ENCODE measurements around the gene NCOA3. TPM values are rescaled to one million over a fixed set of nuclear protein-coding genes. Genes with fewer than 3 reads are reported as not detected.

Gene NCOA3
- total RNA-seq, 2 donors from 2014 or later: 55.4 to 58.2 TPM

DNA sequence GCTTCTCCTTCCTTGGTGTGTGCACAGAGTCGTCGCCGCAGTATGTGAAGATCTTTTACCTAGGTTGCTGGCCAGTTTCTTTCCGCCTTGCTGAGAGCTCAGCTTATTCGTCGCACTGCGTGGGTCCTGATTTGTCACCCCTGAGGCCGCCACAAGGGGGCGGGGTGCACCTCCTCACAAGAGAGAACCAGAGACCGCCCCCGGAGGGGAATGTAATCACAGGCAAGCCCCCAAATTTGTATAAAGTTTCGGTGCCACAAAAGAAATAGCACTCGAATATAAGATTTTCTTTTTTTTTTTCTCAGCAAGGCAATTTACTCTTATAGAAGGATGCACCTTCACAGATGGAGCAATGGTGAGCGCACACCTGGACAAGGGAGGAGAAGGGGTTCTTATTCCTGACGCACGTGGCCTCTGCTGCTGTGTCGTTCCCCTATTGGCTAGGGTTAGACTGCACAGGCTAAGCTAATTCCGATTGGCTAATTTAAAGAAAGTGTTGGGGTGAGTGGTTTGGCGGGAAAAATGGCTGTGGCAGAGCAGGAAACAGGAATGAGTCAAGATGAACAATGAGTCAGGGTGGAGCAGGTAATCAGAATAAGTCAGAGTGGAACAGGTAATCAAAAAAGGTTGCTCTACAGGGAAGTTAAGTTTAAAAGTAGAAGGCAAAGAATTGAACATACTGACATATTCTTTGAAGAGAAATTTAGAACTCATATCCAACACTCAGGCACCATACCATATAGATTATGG lies 19.5 kb downstream of the NCOA3 start:
- H3K9me3 ChIP-seq (ENCODE audit: control insufficient read depth, low read length, poor library complexity, severe bottlenecking): peaks cover 6% of the 10 kb centered on the region
- Mint-ChIP-seq H3K27ac (no peak overlapping the region), H3K4me3 (no peak overlapping the region), H3K36me3 (ENCODE audit: low read depth) (peaks cover 3% of the 10 kb centered on the region), H3K4me1 (peaks cover 15% of the 10 kb centered on the region), H3K27me3 (no peaks in the 10 kb centered on the region)
- DNase-seq: no peak
- ATAC-seq: no peak

DNA sequence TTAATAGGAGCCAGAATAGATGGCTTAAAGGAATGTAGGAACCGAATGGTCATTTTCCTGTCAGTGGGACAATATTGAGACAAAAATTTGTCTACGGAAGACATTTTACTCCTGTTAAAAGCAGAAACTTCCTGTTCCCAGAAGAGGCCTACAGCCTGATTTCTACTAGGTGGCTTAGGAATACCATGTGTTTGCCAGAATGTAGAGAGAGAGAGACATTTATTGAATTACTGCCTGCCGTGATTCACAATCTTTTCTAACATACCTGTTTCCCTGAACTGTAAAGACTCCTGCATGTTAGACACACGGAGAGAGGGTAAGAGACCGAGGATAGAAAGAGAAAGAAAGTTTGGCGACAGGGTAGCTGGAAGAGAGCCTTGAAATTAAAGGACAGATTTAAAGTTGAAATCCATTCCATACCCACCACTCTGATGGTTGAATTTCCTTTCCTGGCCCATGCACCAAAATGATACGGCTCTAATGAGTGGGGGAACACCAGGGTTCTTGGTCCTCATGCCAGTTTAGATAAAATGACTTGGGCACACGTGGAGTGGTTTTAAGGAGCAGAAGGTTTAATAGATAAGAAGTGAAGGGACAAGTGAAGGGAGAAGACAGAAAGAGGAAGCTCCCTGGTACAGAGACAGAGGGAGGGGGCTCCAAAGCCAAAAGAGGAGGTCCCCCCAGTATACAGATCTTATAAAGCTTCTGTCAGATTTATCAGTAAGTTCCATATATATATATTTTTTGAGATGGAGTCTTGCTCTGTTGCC lies 22.5 kb downstream of the NCOA3 start:
- peaks cover 6% of the 10 kb centered on the region for H3K9me3 ChIP-seq (ENCODE audit: control insufficient read depth, low read length, poor library complexity, severe bottlenecking)
- ATAC-seq (no peak), DNase-seq (no peak)
- Mint-ChIP-seq H3K4me1 (peaks cover 15% of the 10 kb centered on the region), H3K27ac (peak overlapping the region; percentile 24), H3K36me3 (ENCODE audit: low read depth) (peaks cover 3% of the 10 kb centered on the region), H3K4me3 (peak overlapping the region; percentile 9), H3K27me3 (no peaks in the 10 kb centered on the region)

DNA sequence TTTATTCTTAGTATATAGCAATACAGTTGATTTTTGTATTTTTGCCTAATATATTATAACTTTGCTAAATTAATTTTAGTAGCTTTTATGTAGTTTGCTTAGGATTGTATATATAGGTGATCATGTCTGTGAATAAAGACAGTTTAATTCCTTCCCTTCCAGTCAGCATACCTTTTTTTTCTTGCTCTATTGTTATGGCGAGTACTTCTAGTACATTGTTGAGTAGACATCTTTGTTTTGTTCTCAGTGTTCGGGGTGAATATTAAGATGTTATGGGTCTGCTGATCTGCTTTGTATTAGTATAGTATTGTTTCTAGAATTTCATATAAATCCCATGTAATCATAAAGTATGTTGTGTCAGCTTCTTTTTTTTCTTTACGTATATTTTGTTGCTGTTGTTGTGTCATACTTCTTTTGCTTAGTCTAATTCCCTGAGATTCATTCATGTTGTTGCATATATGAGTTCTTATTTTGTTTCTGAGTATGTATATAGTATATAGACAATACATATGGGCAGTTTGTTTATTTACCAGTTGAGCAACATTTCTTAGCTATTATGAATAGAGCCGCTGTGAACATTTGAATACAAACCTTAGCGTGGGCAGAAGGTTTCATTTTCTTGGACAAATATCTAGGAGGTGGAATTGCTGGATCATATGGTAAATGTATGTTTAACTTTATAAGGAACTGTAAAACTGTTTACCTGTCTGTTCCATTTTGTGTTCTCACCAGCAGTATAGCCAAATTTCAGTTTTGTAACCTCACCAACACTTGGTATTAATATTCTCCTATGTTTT lies 25.5 kb downstream of the NCOA3 start:
- ATAC-seq (no peak), DNase-seq (no peak)
- Mint-ChIP-seq H3K27ac (no peak overlapping the region), H3K4me1 (peaks cover 29% of the 10 kb centered on the region), H3K4me3 (no peak overlapping the region), H3K36me3 (ENCODE audit: low read depth) (peaks cover 9% of the 10 kb centered on the region), H3K27me3 (no peaks in the 10 kb centered on the region)
- H3K9me3 ChIP-seq (ENCODE audit: control insufficient read depth, low read length, poor library complexity, severe bottlenecking): no peaks in the 10 kb centered on the region

DNA sequence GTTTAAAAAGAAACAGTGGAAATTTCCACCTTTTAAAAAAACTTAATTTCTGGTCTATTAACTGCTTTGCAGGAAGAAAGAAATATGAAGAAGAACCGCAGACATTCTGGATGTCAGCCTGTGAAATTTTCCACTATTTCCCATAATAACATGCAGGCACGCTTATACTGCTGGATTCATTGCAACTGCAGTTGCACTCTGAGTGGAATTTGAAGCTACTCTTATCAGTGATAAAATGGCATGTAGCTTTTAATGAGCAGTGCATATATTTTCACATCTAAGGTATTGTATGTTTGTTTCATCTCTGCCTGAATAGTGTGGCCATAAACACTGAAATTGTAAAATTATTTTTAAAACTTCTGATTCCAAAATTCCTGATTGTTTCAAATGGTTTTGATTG lies 28.2 kb downstream of the NCOA3 start:
- ATAC-seq: no peak
- H3K4me3 Mint-ChIP-seq: no peak overlapping the region
- no peaks in the 10 kb centered on the region for H3K9me3 ChIP-seq (ENCODE audit: control insufficient read depth, low read length, poor library complexity, severe bottlenecking)
- no peak for DNase-seq
- no peaks in the 10 kb centered on the region for H3K27me3 Mint-ChIP-seq
- H3K4me1 Mint-ChIP-seq: peaks cover 30% of the 10 kb centered on the region
- peaks cover 9% of the 10 kb centered on the region for H3K36me3 Mint-ChIP-seq (ENCODE audit: low read depth)
- H3K27ac Mint-ChIP-seq: no peak overlapping the region

DNA sequence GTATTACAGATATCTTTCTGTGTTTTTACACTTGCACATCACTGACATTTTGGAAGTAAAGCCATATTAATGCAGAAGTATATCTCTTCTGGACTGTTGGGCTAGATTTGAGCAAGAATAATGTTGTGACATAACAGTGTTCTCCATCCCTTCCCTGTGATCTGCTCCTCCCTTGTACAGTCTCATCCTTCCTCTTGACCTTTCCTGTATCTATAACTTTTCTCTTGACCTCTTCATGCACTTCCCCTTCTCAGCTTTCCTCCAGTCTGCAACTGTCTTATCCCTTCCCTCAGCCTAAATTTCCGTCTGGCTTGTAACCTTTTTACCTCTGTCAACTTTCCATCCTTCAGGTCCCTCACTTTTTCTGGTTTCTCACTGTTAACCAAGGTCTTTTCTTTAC lies 29.8 kb downstream of the NCOA3 start:
- Mint-ChIP-seq H3K36me3 (ENCODE audit: low read depth) (peaks cover 9% of the 10 kb centered on the region), H3K27ac (peak overlapping the region; percentile 45), H3K4me1 (peaks cover 35% of the 10 kb centered on the region), H3K27me3 (no peaks in the 10 kb centered on the region), H3K4me3 (peak overlapping the region; percentile 37)
- no peaks in the 10 kb centered on the region for H3K9me3 ChIP-seq (ENCODE audit: control insufficient read depth, low read length, poor library complexity, severe bottlenecking)
- DNase-seq: no peak
- ATAC-seq: no peak

DNA sequence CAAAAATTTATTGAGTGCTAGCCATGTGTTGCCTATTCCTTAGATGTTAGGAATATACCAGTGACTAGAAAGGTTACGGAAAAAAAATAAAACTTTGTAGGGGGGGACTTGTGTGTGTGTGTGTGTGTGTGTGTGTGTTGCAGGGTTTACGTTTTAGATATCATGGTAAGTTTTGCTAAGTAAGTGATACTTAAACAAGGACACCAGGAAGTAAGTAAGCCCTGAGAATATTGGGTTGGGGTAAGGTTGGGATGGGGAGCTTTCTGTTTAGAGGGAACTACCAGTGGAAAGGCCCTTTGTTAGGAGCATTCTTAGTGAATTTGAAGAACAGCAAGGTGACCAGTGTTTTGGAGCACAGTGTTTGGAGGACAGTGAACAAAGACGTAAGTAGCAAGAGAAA lies 30.3 kb downstream of the NCOA3 start:
- Mint-ChIP-seq H3K27me3 (no peaks in the 10 kb centered on the region), H3K27ac (peak overlapping the region; percentile 45)

DNA sequence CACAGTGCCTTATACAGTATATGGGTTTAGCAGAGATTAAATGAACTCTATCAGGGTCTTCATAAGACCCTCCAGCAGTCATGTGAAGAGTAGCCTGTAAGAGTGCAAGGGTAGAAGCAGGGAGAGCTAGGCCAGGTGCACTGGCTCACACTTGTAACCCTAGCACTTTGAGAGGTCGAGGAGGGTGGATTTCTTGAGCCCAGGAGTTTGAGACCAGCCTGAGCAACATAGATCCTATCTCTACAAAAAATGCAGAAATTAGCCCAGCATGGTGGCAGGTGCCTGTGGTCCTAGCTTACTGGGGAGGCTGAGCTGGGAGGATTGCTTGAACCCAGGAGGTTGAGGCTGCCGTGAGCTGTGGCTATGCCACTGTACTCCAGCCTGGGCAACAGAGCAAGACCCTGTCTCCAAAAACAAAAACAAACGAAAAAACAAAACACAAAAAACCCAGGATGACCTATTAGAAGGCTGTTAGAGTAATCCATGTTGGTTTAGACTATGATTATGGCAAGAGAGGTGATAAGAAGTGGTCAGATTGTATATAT lies 31.9 kb downstream of the NCOA3 start:
- DNase-seq (no peak), ATAC-seq (no peak)
- no peaks in the 10 kb centered on the region for H3K27me3 Mint-ChIP-seq
- H3K4me3 Mint-ChIP-seq: no peak overlapping the region
- H3K9me3 ChIP-seq (ENCODE audit: control insufficient read depth, low read length, poor library complexity, severe bottlenecking): no peaks in the 10 kb centered on the region
- H3K27ac Mint-ChIP-seq: peak overlapping the region; percentile 37
- H3K4me1 Mint-ChIP-seq: peaks cover 30% of the 10 kb centered on the region
- peaks cover 9% of the 10 kb centered on the region for H3K36me3 Mint-ChIP-seq (ENCODE audit: low read depth)

More for the DNA sequence above, 30.3 kb downstream of the NCOA3 start:
- H3K9me3 ChIP-seq (ENCODE audit: control insufficient read depth, low read length, poor library complexity, severe bottlenecking): no peaks in the 10 kb centered on the region
- H3K4me3 Mint-ChIP-seq: no peak overlapping the region
- DNase-seq (no peak), ATAC-seq (no peak)
- peaks cover 9% of the 10 kb centered on the region for H3K36me3 Mint-ChIP-seq (ENCODE audit: low read depth)
- H3K4me1 Mint-ChIP-seq: peaks cover 35% of the 10 kb centered on the region

DNA sequence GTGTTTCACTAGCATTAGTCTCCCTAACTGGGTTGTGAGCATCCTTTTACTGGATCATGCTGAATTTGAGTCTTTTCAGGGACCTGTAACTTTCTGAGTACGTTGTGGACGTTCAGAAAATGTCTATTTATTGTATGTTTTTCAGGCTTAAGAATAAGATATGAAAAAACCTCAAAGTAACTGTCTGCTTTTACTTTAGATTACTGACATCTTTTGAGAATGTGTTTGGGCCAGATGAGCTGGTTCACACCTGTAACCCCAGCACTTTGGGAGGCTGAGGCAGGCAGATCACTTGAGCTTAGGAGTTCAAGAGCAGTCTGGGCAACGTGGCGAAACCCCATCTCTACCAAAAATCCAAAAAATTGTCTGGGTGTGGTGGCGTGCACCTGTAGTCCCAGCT lies 32.7 kb downstream of the NCOA3 start:
- peak overlapping the region; percentile 37 for H3K27ac Mint-ChIP-seq
- peaks cover 9% of the 10 kb centered on the region for H3K36me3 Mint-ChIP-seq (ENCODE audit: low read depth)
- no peak for DNase-seq
- no peaks in the 10 kb centered on the region for H3K27me3 Mint-ChIP-seq
- no peaks in the 10 kb centered on the region for H3K9me3 ChIP-seq (ENCODE audit: control insufficient read depth, low read length, poor library complexity, severe bottlenecking)
- ATAC-seq: no peak
- no peak overlapping the region for H3K4me3 Mint-ChIP-seq
- H3K4me1 Mint-ChIP-seq: peaks cover 35% of the 10 kb centered on the region

DNA sequence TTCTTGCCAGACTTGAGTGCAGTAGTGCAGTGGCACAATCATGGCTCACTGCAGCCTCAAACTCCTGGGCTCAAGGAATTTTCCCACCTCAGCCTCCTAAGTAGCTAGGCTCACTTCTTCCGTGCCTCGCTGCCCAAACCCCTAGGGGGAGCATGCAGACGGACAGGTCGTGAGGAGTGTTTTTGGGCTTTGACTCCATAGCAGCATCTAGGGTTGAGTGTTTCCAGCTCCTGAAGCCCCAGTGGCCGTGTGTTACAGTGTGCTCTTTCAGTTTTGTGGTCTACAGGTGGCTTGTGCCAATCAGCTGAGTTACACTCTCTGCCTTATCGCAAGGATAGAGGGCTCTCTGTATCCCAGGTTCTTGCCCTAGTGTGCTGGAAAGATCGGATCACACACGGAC lies 33.4 kb downstream of the NCOA3 start:
- H3K27me3 Mint-ChIP-seq: no peaks in the 10 kb centered on the region
- H3K4me3 Mint-ChIP-seq: no peak overlapping the region
- DNase-seq (no peak), ATAC-seq (no peak)
- peaks cover 9% of the 10 kb centered on the region for H3K36me3 Mint-ChIP-seq (ENCODE audit: low read depth)
- H3K9me3 ChIP-seq (ENCODE audit: control insufficient read depth, low read length, poor library complexity, severe bottlenecking): no peaks in the 10 kb centered on the region
- no peak overlapping the region for H3K27ac Mint-ChIP-seq
- peaks cover 34% of the 10 kb centered on the region for H3K4me1 Mint-ChIP-seq

DNA sequence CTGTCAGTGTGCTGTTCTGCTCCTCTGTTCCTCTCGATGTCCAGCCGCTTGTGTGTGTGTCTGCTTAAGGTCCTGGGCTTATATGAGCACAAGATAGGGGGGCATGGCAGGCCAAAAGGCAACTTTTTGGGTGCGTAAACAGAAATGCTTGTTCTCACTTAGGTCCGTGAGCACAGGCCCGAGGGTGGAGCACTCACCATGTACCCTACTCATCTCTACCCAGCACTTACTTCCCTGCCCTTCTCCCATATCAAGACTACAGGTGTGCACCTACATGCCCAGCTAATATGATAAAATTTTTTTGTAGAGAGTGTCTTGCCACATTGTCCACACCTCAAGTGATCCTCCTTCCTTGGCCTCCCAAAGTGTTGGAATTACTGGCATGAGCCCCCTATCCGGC lies 34.3 kb downstream of the NCOA3 start:
- ATAC-seq: no peak
- DNase-seq: no peak
- Mint-ChIP-seq H3K36me3 (ENCODE audit: low read depth) (peaks cover 9% of the 10 kb centered on the region), H3K27ac (no peak overlapping the region), H3K4me3 (no peak overlapping the region), H3K27me3 (no peaks in the 10 kb centered on the region), H3K4me1 (peaks cover 36% of the 10 kb centered on the region)
- no peaks in the 10 kb centered on the region for H3K9me3 ChIP-seq (ENCODE audit: control insufficient read depth, low read length, poor library complexity, severe bottlenecking)

DNA sequence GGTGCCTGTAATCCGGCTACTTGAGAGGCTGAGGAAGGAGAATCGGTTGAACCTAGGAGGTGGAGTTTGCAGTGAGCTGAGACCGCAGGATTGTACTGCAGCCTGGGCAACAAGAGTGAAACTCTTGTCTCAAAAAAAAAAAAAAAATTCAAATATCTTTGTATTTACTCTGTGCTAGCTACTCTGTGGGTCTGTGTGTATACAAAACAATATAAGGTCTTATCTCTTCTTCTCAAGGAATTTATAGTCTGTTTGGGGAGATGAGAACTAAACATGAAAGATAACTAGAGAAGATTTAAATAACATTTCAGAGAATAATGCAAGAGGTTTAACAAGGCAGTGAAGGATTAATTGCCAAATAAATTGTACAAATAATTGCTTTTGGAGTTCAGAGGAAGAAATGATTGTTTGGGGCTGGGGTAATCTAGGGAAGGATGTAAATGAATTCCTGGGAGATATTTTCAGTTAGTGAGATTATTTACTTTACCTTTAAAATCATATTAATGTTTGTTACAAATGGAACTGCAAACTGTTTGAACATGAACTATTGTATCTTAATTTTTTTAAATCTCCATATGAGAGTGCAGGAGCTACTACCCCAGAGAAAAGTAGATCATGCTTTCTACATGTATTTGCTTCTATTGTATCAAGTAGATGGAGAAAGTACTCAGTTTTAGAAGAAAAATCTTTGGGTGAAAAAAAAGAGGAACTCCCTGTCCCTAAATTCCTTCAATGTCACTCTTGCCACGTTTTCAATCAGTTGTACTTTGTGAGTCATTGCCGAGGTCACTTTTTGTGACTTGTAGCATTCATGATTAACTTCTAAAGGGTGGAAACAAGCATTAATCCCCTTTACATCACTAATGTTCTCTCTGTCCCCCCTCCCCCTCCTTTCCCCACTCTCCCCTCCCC lies 39.0 kb downstream of the NCOA3 start:
- H3K9me3 ChIP-seq (ENCODE audit: control insufficient read depth, low read length, poor library complexity, severe bottlenecking): no peaks in the 10 kb centered on the region
- Mint-ChIP-seq H3K36me3 (ENCODE audit: low read depth) (no peaks in the 10 kb centered on the region), H3K27ac (peak overlapping the region; percentile 6), H3K4me1 (peaks cover 38% of the 10 kb centered on the region), H3K4me3 (no peak overlapping the region), H3K27me3 (no peaks in the 10 kb centered on the region)
- no peak for DNase-seq
- no peak for ATAC-seq

DNA sequence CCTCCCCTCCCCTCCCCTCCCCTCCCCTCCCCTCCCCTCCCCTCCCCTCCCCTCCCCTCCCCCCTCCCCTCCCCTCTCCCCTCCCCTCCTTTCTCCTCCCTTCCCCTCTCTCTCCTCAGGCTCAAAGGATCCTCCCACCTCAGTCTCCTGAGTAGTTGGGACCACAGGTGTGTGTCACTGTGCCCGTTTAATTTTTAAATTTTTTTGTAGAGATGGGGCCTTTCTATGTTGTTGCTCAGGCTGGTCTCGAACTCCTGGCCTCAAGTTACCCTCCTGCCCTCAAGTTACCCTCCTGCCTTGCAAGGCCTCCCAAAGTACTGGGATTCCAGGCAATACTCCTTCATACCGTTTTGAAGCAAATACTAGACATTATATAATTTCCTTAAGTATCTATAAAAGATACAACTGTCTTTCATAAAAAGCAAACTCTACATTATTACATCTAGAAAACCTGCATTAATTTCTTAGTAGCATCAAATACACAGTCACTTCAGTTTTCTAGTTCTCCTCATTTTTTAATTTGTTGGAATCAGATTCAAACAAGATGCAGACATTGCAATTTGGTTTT lies 39.8 kb downstream of the NCOA3 start:
- no peak for ATAC-seq
- Mint-ChIP-seq H3K27me3 (no peaks in the 10 kb centered on the region), H3K4me1 (peaks cover 39% of the 10 kb centered on the region), H3K36me3 (ENCODE audit: low read depth) (no peaks in the 10 kb centered on the region), H3K4me3 (no peak overlapping the region), H3K27ac (peak overlapping the region; percentile 6)
- H3K9me3 ChIP-seq (ENCODE audit: control insufficient read depth, low read length, poor library complexity, severe bottlenecking): no peaks in the 10 kb centered on the region
- DNase-seq: no peak

Measured in T-helper 17 cell (primary cell).